OCI-LY1 (cell line): ENCODE data around the gene CACNA1D.

Experiments
- EZH2 ChIP-seq: fragments of 200-600 bp; sonication (generic), shearing (Covaris generic); IDR thresholded peaks from 2 replicates; pipeline ENCODE4 v1.8.0; 2017; ENCODE audit warnings: borderline replicate concordance, mixed run types, mild to moderate bottlenecking, antibody characterized with exemption, low read length, moderate library complexity, mixed read lengths
- TF ChIP-seq, protein P1 (sequence below): fragments of 200-600 bp; sonication (generic), shearing (Covaris generic); IDR thresholded peaks from 2 replicates; pipeline ENCODE4 v1.5.1; 2017; ENCODE audit warnings: mild to moderate bottlenecking, antibody characterized with exemption, low read length, moderate library complexity, mixed read lengths

DNA sequence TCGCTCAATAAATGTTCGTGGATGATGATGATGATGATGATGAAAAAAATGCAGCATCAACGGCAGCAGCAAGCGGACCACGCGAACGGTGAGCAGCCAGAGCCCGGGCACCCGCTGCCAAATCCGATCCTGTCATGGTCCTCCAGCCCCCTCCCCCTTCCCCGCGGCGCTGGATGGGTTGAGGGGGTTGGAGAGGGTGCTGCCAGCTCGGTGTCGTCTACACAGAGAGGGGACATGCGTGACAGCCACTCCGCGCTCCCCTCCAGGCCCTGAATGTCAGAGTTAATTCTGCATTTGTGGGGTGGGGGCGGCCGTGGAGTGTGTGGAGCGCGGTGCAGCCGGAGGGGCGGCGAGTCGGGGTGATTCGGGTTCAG lies 722 bp downstream of the CACNA1D start:
- TF ChIP-seq, protein P1, sequence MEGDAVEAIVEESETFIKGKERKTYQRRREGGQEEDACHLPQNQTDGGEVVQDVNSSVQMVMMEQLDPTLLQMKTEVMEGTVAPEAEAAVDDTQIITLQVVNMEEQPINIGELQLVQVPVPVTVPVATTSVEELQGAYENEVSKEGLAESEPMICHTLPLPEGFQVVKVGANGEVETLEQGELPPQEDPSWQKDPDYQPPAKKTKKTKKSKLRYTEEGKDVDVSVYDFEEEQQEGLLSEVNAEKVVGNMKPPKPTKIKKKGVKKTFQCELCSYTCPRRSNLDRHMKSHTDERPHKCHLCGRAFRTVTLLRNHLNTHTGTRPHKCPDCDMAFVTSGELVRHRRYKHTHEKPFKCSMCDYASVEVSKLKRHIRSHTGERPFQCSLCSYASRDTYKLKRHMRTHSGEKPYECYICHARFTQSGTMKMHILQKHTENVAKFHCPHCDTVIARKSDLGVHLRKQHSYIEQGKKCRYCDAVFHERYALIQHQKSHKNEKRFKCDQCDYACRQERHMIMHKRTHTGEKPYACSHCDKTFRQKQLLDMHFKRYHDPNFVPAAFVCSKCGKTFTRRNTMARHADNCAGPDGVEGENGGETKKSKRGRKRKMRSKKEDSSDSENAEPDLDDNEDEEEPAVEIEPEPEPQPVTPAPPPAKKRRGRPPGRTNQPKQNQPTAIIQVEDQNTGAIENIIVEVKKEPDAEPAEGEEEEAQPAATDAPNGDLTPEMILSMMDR = no peak
- TF ChIP-seq EZH2 = no peak
